ENCODE measurements around the gene NECTIN4. TPM values are rescaled to one million over a fixed set of nuclear protein-coding genes. Genes with fewer than 3 reads are reported as not detected.

NECTIN4 gene
- total and polyA plus RNA-seq, 2 experiments from 2014 or later = 5.9 to 8.5 TPM

DNA sequence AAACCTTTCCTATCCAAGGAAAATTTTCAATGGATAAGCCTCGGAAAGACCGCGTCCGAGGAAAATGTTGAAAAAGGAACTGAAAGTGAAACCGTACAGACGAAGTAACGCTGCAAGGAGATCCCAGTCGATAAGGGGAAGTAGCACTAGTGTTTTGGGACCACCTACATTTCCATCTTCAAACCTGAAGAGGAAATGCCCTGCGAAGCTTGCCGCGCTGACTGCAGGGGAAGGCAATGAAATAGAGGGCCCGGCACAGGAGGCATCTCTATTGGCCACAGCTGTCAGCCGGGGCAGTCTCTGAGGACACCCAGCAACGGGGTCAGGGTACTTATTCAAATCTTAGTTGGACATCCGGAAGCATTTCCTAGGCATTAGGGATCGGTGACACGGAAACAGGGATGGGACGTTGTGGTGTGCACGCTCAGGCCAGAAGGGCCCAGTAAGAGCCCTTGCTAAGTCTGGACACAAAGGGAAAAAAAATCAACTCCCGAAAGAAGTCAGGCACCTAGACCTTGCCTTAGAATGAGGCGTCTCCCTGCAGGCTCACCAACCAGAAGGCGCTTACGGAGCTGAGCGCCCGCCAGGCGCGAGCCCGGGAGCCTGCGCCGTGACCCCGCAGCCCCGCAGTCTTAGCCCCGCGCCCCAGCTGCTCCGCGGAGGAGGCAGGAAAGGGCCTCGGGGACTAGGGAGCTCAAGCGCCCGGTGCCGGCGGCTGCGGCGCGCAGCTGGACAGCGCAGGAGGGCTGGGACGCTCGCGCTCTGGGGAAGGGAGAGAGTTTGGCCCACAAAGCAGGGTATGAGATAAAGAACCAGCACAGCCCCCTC is 44.2 kb downstream of the NECTIN4 start:
- TF ChIP-seq, protein P1, sequence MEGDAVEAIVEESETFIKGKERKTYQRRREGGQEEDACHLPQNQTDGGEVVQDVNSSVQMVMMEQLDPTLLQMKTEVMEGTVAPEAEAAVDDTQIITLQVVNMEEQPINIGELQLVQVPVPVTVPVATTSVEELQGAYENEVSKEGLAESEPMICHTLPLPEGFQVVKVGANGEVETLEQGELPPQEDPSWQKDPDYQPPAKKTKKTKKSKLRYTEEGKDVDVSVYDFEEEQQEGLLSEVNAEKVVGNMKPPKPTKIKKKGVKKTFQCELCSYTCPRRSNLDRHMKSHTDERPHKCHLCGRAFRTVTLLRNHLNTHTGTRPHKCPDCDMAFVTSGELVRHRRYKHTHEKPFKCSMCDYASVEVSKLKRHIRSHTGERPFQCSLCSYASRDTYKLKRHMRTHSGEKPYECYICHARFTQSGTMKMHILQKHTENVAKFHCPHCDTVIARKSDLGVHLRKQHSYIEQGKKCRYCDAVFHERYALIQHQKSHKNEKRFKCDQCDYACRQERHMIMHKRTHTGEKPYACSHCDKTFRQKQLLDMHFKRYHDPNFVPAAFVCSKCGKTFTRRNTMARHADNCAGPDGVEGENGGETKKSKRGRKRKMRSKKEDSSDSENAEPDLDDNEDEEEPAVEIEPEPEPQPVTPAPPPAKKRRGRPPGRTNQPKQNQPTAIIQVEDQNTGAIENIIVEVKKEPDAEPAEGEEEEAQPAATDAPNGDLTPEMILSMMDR (IDR thresholded peaks at IDR 0.05; ENCODE audit: poor library complexity) = no peak
- TF ChIP-seq EZH2phosphoT487 (IDR thresholded peaks at IDR 0.05; ENCODE audit: low read depth, severe bottlenecking, unreplicated experiment) (no peak), EZH2 (IDR thresholded peaks at IDR 0.05; ENCODE audit: borderline replicate concordance) (no peak)
- peak overlapping the region; percentile 49 for H3K4me3 ChIP-seq

GRCh38 chr1:161044535-161044907 is 44.8 kb downstream of the NECTIN4 start:
- H3K27me3 ChIP-seq = no peaks in the 10 kb centered on the region
- H3K4me2 ChIP-seq = peak overlapping the region; percentile 88
- H3K9me3 ChIP-seq (ENCODE audit: low read depth) = peaks cover 7% of the 10 kb centered on the region
- H3K36me3 ChIP-seq (replicated peaks; ENCODE audit: insufficient read depth, low read depth) = no peaks in the 10 kb centered on the region
- peak overlapping the region; percentile 10 for H2AFZ ChIP-seq
- H3K4me3 ChIP-seq = peak overlapping the region; percentile 49
- H3K9me2 ChIP-seq (replicated peaks; ENCODE audit: insufficient read depth) = no peaks in the 10 kb centered on the region
- H3K4me1 ChIP-seq (ENCODE audit: insufficient read depth) = peaks cover 10% of the 10 kb centered on the region
- peaks cover 25% of the 10 kb centered on the region for H3K79me2 ChIP-seq
- H3K27ac ChIP-seq = peak overlapping the region; percentile 95
- H4K20me1 ChIP-seq (ENCODE audit: insufficient read depth, poor library complexity, severe bottlenecking) = no peaks in the 10 kb centered on the region
- no peak for DNase-seq (ENCODE audit: low spot score)
- TF ChIP-seq, protein P1 (IDR thresholded peaks at IDR 0.05; ENCODE audit: poor library complexity) = no peak
- TF ChIP-seq EZH2phosphoT487 (IDR thresholded peaks at IDR 0.05; ENCODE audit: low read depth, severe bottlenecking, unreplicated experiment) = no peak

More for the DNA sequence above, 44.2 kb downstream of the NECTIN4 start:
- H3K9me3 ChIP-seq (ENCODE audit: low read depth) = peaks cover 7% of the 10 kb centered on the region
- DNase-seq (ENCODE audit: low spot score) = peak; percentile 72
- no peaks in the 10 kb centered on the region for H3K27me3 ChIP-seq
- H3K27ac ChIP-seq = peak overlapping the region; percentile 95
- H3K4me1 ChIP-seq (ENCODE audit: insufficient read depth) = peaks cover 10% of the 10 kb centered on the region
- no peaks in the 10 kb centered on the region for H3K9me2 ChIP-seq (replicated peaks; ENCODE audit: insufficient read depth)
- WGBS (ENCODE audit: low lambda C conversion rate, missing lambda C conversion rate) = 2% methylated on average over 47 of the region's 48 CpGs
- H4K20me1 ChIP-seq (ENCODE audit: insufficient read depth, poor library complexity, severe bottlenecking) = no peaks in the 10 kb centered on the region
- H3K4me2 ChIP-seq = peak overlapping the region; percentile 88
- H3K79me2 ChIP-seq = peaks cover 25% of the 10 kb centered on the region
- H2AFZ ChIP-seq = peak overlapping the region; percentile 10
- no peaks in the 10 kb centered on the region for H3K36me3 ChIP-seq (replicated peaks; ENCODE audit: insufficient read depth, low read depth)

GRCh38 chr1:161039546-161039945 is 49.8 kb downstream of the NECTIN4 start:
- no peak overlapping the region for H3K4me3 ChIP-seq
- no peak overlapping the region for H3K27ac ChIP-seq
- H3K9me2 ChIP-seq (replicated peaks; ENCODE audit: insufficient read depth) = no peaks in the 10 kb centered on the region
- H3K27me3 ChIP-seq = no peaks in the 10 kb centered on the region
- TF ChIP-seq EZH2phosphoT487 (IDR thresholded peaks at IDR 0.05; ENCODE audit: low read depth, severe bottlenecking, unreplicated experiment) = no peak
- TF ChIP-seq EZH2 (IDR thresholded peaks at IDR 0.05; ENCODE audit: borderline replicate concordance) = no peak
- TF ChIP-seq, protein P1 (IDR thresholded peaks at IDR 0.05; ENCODE audit: poor library complexity) = no peak
- H2AFZ ChIP-seq = no peak overlapping the region
- WGBS (ENCODE audit: low lambda C conversion rate, missing lambda C conversion rate) = 89% methylated on average over 5 of the region's 5 CpGs
- no peaks in the 10 kb centered on the region for H3K36me3 ChIP-seq (replicated peaks; ENCODE audit: insufficient read depth, low read depth)
- H3K79me2 ChIP-seq = peaks cover 25% of the 10 kb centered on the region
- no peak for DNase-seq (ENCODE audit: low spot score)
- peak overlapping the region; percentile 73 for H3K4me2 ChIP-seq
- H3K9me3 ChIP-seq (ENCODE audit: low read depth) = no peaks in the 10 kb centered on the region
- H3K4me1 ChIP-seq (ENCODE audit: insufficient read depth) = peaks cover 11% of the 10 kb centered on the region
- no peaks in the 10 kb centered on the region for H4K20me1 ChIP-seq (ENCODE audit: insufficient read depth, poor library complexity, severe bottlenecking)

Data from hepatocyte (in vitro differentiated cells).